HG03060 (cell line): ENCODE measurements around the gene CLDN4.
"Not testable (repeated sequence)": the region's sequence is repeated elsewhere in the genome, so short reads cannot be mapped to it uniquely, and the experiment has no call there.

Source experiments
- ATAC-seq: cut with Tn5 transposase; IDR thresholded peaks from one replicate; pipeline ENCODE4 v1.9.1; 2021; ENCODE audit warnings: low read depth, moderate number of reproducible peaks; ENCODE audit not compliant: unreplicated experiment

Gene CLDN4

GRCh38 chr7:73830681-73831583 lies at the start of gene CLDN4:
Gene CLDN4, plus strand, starts transcription at chr7:73830996. Its CDS starts 206 bp downstream, at chr7:73831202.
- no peak for ATAC-seq

GRCh38 chr7:73786588-73786987 lies 44.2 kb upstream of the CLDN4 start:
- ATAC-seq = no peak

GRCh38 chr7:73787786-73788048 lies 43.1 kb upstream of the CLDN4 start:
- ATAC-seq = not testable (repeated sequence)

GRCh38 chr7:73789051-73789450 lies 41.7 kb upstream of the CLDN4 start:
- ATAC-seq = no peak

- not testable (repeated sequence) for ATAC-seq
Measured at GRCh38 chr7:73791170-73791690, 39.6 kb upstream of the CLDN4 start.

GRCh38 chr7:73795188-73795587 lies 35.6 kb upstream of the CLDN4 start:
- not testable (repeated sequence) for ATAC-seq

GRCh38 chr7:73796656-73797055 lies 34.1 kb upstream of the CLDN4 start:
- ATAC-seq = not testable (repeated sequence)

GRCh38 chr7:73797176-73797575 lies 33.6 kb upstream of the CLDN4 start:
- ATAC-seq = not testable (repeated sequence)

- ATAC-seq = no peak
Measured at GRCh38 chr7:73799282-73800141, 31.3 kb upstream of the CLDN4 start.

- ATAC-seq = no peak
Measured at GRCh38 chr7:73801577-73801976, 29.2 kb upstream of the CLDN4 start.

- no peak for ATAC-seq
Measured at GRCh38 chr7:73802459-73802858, 28.3 kb upstream of the CLDN4 start.

- ATAC-seq = no peak
Measured at GRCh38 chr7:73809467-73809951, 21.3 kb upstream of the CLDN4 start.

- no peak for ATAC-seq
Measured at GRCh38 chr7:73810998-73811360, 19.8 kb upstream of the CLDN4 start.

- no peak for ATAC-seq
Measured at GRCh38 chr7:73811760-73812168, 19.0 kb upstream of the CLDN4 start.

GRCh38 chr7:73812996-73813395 lies 17.8 kb upstream of the CLDN4 start:
- no peak for ATAC-seq

- ATAC-seq = no peak
Measured at GRCh38 chr7:73815436-73815835, 15.4 kb upstream of the CLDN4 start.

GRCh38 chr7:73817121-73817520 lies 13.7 kb upstream of the CLDN4 start:
- no peak for ATAC-seq

- no peak for ATAC-seq
Measured at GRCh38 chr7:73820013-73820412, 10.8 kb upstream of the CLDN4 start.

GRCh38 chr7:73821597-73822285 lies 9.1 kb upstream of the CLDN4 start:
- ATAC-seq = not testable (repeated sequence)

GRCh38 chr7:73822319-73823173 lies 8.2 kb upstream of the CLDN4 start:
- no peak for ATAC-seq
